ENCODE results near the gene KRT7. TPM values are rescaled to one million over a fixed set of nuclear protein-coding genes. Genes with fewer than 3 reads are reported as not detected.

KRT7 gene
- total RNA-seq, 1 experiment from 2014 or later = 3,783 TPM

- no peaks in the 10 kb centered on the region for H3K79me2 ChIP-seq (ENCODE audit: low read depth)
- ChIA-PET CTCF (no interaction called here), POLR2A (ENCODE audit: unreplicated experiment) (no interaction called here)
- H3K4me3 ChIP-seq = no peak overlapping the region
- H3K36me3 ChIP-seq (ENCODE audit: low read depth) = no peaks in the 10 kb centered on the region
- H3F3A ChIP-seq (ENCODE audit: insufficient read depth, low read depth) = peaks cover 25% of the 10 kb centered on the region
- no peak overlapping the region for H3K27ac ChIP-seq
- intact Hi-C loops (cut with micrococcal nuclease; ENCODE audit: unreplicated experiment) = no loop called here
- peaks cover 37% of the 10 kb centered on the region for H3K4me1 ChIP-seq (replicated peaks; ENCODE audit: insufficient read depth)
- no peaks in the 10 kb centered on the region for H4K20me1 ChIP-seq (ENCODE audit: insufficient read depth)
- BruUV-seq (replicated peaks) = no TSS peak
- H3K27me3 ChIP-seq (ENCODE audit: insufficient read depth, low read depth) = no peaks in the 10 kb centered on the region
- no peak overlapping the region for H3K4me2 ChIP-seq
- no peaks in the 10 kb centered on the region for H3K9me2 ChIP-seq (ENCODE audit: insufficient read depth)
- no peak for DNase-seq
- no peak overlapping the region for H2AFZ ChIP-seq
- H3K9me3 ChIP-seq (ENCODE audit: insufficient read depth, low read depth) = no peaks in the 10 kb centered on the region
- no peak for TF ChIP-seq CTCF (conservative IDR thresholded peaks at IDR 0.05)
Observed at GRCh38 chr12:52275686-52276085, 42.6 kb downstream of the KRT7 start.

GRCh38 chr12:52277486-52278245 lies 44.6 kb downstream of the KRT7 start:
- H3K27me3 ChIP-seq (ENCODE audit: insufficient read depth, low read depth) = no peaks in the 10 kb centered on the region
- no peaks in the 10 kb centered on the region for H3K36me3 ChIP-seq (ENCODE audit: low read depth)
- no peaks in the 10 kb centered on the region for H3K9me3 ChIP-seq (ENCODE audit: insufficient read depth, low read depth)
- no peaks in the 10 kb centered on the region for H3K9me2 ChIP-seq (ENCODE audit: insufficient read depth)
- no TSS peak for BruUV-seq (replicated peaks)
- intact Hi-C loops (cut with micrococcal nuclease; ENCODE audit: unreplicated experiment) = loop anchor here (2.0 kb wide), 2 partner anchors 25 to 33 kb away; no protein-coding TSS in a partner anchor
- no peak for TF ChIP-seq EZH2 (IDR thresholded peaks at IDR 0.05; ENCODE audit: low read depth)
- no peak for TF ChIP-seq CTCF (conservative IDR thresholded peaks at IDR 0.05)
- no peak overlapping the region for H2AFZ ChIP-seq
- no peaks in the 10 kb centered on the region for H3K79me2 ChIP-seq (ENCODE audit: low read depth)
- no peak for DNase-seq
- H3K27ac ChIP-seq = peak overlapping the region; percentile 100
- peak overlapping the region; percentile 100 for H3K4me2 ChIP-seq
- CTCF ChIA-PET = interaction anchor here (0.7 to 3.7 kb wide), 4 partner anchors 27 to 588 kb away, joined by 3 to 23 read pairs (median 7); no protein-coding TSS in a partner anchor
- H3K4me3 ChIP-seq = peak overlapping the region; percentile 78; the same call in 1 of the 2 replicates
- H4K20me1 ChIP-seq (ENCODE audit: insufficient read depth) = no peaks in the 10 kb centered on the region
- POLR2A ChIA-PET (ENCODE audit: unreplicated experiment) = interaction anchor here (0.6 to 4.0 kb wide), 6 partner anchors 21 to 130 kb away, joined by 5 to 51 read pairs (median 14); no protein-coding TSS in a partner anchor
- peaks cover 45% of the 10 kb centered on the region for H3F3A ChIP-seq (ENCODE audit: insufficient read depth, low read depth)
- H3K4me1 ChIP-seq (replicated peaks; ENCODE audit: insufficient read depth) = peaks cover 55% of the 10 kb centered on the region

- H2AFZ ChIP-seq = no peak overlapping the region; the same call in 1 of the 2 replicates
- H3K27ac ChIP-seq = peak overlapping the region; percentile 100
- no peaks in the 10 kb centered on the region for H3K36me3 ChIP-seq (ENCODE audit: low read depth)
- H3K79me2 ChIP-seq (ENCODE audit: low read depth) = no peaks in the 10 kb centered on the region
- intact Hi-C loops (cut with micrococcal nuclease; ENCODE audit: unreplicated experiment) = loop anchor here (2.0 kb wide), 2 partner anchors 26 to 34 kb away; no protein-coding TSS in a partner anchor
- CTCF ChIA-PET = interaction anchor here (0.6 to 3.7 kb wide), 21 partner anchors 13 to 667 kb away, joined by 3 to 23 read pairs (median 4); partner anchors contain the start of gene KRT7
- DNase-seq = peak; percentile 83 to 86
- H3K9me2 ChIP-seq (ENCODE audit: insufficient read depth) = no peaks in the 10 kb centered on the region
- H3K9me3 ChIP-seq (ENCODE audit: insufficient read depth, low read depth) = no peaks in the 10 kb centered on the region
- POLR2A ChIA-PET (ENCODE audit: unreplicated experiment) = interaction anchor here (0.5 to 4.0 kb wide), 18 partner anchors 17 to 898 kb away, joined by 3 to 51 read pairs (median 6); no protein-coding TSS in a partner anchor
- H3K4me3 ChIP-seq = peak overlapping the region; percentile 78
- H3K27me3 ChIP-seq (ENCODE audit: insufficient read depth, low read depth) = no peaks in the 10 kb centered on the region
- BruUV-seq (replicated peaks) = no TSS peak
- peak overlapping the region; percentile 100 for H3K4me2 ChIP-seq
- H3F3A ChIP-seq (ENCODE audit: insufficient read depth, low read depth) = peaks cover 46% of the 10 kb centered on the region
- H4K20me1 ChIP-seq (ENCODE audit: insufficient read depth) = no peaks in the 10 kb centered on the region
- peaks cover 61% of the 10 kb centered on the region for H3K4me1 ChIP-seq (replicated peaks; ENCODE audit: insufficient read depth)
- TF ChIP-seq EZH2 (IDR thresholded peaks at IDR 0.05; ENCODE audit: low read depth) (no peak), CTCF (conservative IDR thresholded peaks at IDR 0.05) (peak; percentile 95)
Observed at GRCh38 chr12:52278575-52279421, 45.8 kb downstream of the KRT7 start.
